Keratinocyte (primary cell): ENCODE data around the gene FZR1. TPM values are rescaled to one million over a fixed set of nuclear protein-coding genes. Genes with fewer than 3 reads are reported as not detected.

Source experiments
- DNase-seq: peaks from one replicate; pipeline ENCODE4 v3.0.0-alpha.2; 2011; ENCODE audit warnings: low read depth, missing footprints, low spot score
- FAIRE-seq: peaks from 2 replicates; lab custom pipeline; 2011; peaks lifted over from hg19 to GRCh38; lab: Jason Lieb, UNC
- H2AFZ ChIP-seq: 2 replicates; pipeline ENCODE4 v1.6.0; 2012; ENCODE audit warnings: low read length, control low read depth, inconsistent platforms; ENCODE audit not compliant: control insufficient read depth
- H3K27ac ChIP-seq: 2 replicates; pipeline ENCODE4 v1.5.1; 2011; ENCODE audit warnings: low read length; ENCODE audit not compliant: control insufficient read depth, insufficient read depth
- H3K27me3 ChIP-seq: 3 replicates; pipeline ENCODE4 v1.6.0; 2011; ENCODE audit warnings: low read length; ENCODE audit not compliant: control insufficient read depth, insufficient read depth; ENCODE audit errors: extremely low read depth
- H3K36me3 ChIP-seq, 2 experiments: 2 replicates in 1 of 2; 3 replicates in 1 of 2; pipeline ENCODE4 v1.5.1; 2011; ENCODE audit warnings: low read length in 2 of 2, mild to moderate bottlenecking in 1 of 2; ENCODE audit not compliant: control insufficient read depth in 2 of 2, insufficient read depth in 2 of 2; ENCODE audit errors: extremely low read depth in 1 of 2
- H3K4me1 ChIP-seq: 3 replicates; pipeline ENCODE4 v1.5.1; 2011; ENCODE audit warnings: low read length; ENCODE audit not compliant: control insufficient read depth, insufficient read depth; ENCODE audit errors: extremely low read depth
- H3K4me2 ChIP-seq: 3 replicates; pipeline ENCODE4 v1.6.0; 2011; ENCODE audit warnings: low read depth, low read length; ENCODE audit not compliant: control insufficient read depth, insufficient read depth; ENCODE audit errors: extremely low read depth
- H3K4me3 ChIP-seq, 3 experiments: fragments of 200-600 bp in 1 of 3; sonication (generic) in 1 of 3; 2 replicates in 2 of 3; 3 replicates in 1 of 3; pipeline ENCODE4 v1.5.1; 2011 to 2016; ENCODE audit warnings: low read length in 3 of 3, mild to moderate bottlenecking in 3 of 3, control low read depth in 2 of 3, inconsistent platforms in 1 of 3, low read depth in 1 of 3, mixed read lengths in 1 of 3, mixed run types in 1 of 3, moderate library complexity in 1 of 3; ENCODE audit not compliant: control insufficient read depth in 2 of 3, insufficient read depth in 2 of 3; ENCODE audit errors: extremely low read depth in 1 of 3
- H3K79me2 ChIP-seq: 2 replicates; pipeline ENCODE4 v1.6.0; 2012; ENCODE audit warnings: low read length; ENCODE audit not compliant: control insufficient read depth, insufficient read depth
- H3K9ac ChIP-seq: 3 replicates; pipeline ENCODE4 v1.6.0; 2011; ENCODE audit warnings: low read length; ENCODE audit not compliant: control insufficient read depth, insufficient read depth; ENCODE audit errors: extremely low read depth
- H3K9me1 ChIP-seq: 3 replicates; pipeline ENCODE4 v1.6.0; 2011; ENCODE audit warnings: low read length; ENCODE audit not compliant: control insufficient read depth, insufficient read depth; ENCODE audit errors: extremely low read depth
- H3K9me3 ChIP-seq: 2 replicates; pipeline ENCODE4 v1.5.1; 2012; ENCODE audit warnings: low read depth, low read length; ENCODE audit not compliant: control insufficient read depth
- H4K20me1 ChIP-seq: 3 replicates; pipeline ENCODE4 v1.6.0; 2011; ENCODE audit warnings: low read length; ENCODE audit not compliant: control insufficient read depth, insufficient read depth; ENCODE audit errors: extremely low read depth
- CTCF ChIP-seq, 3 experiments: IDR thresholded peaks in 1 of 3; conservative IDR thresholded peaks in 1 of 3; optimal IDR thresholded peaks in 1 of 3; 2 replicates in 2 of 3; 3 replicates in 1 of 3; pipeline versions ENCODE3 to v1.5.1; 2011; ENCODE audit warnings: low read length in 3 of 3, mild to moderate bottlenecking in 3 of 3, moderate library complexity in 2 of 3, control low read depth in 1 of 3, inconsistent platforms in 1 of 3; ENCODE audit not compliant: insufficient read depth in 2 of 3; ENCODE audit errors: extremely low read depth in 1 of 3
- EZH2 ChIP-seq: IDR thresholded peaks from one replicate; pipeline ENCODE4 v1.6.1; 2012; ENCODE audit warnings: inconsistent platforms, mild to moderate bottlenecking, low read length, moderate library complexity
- dilution Hi-C: fragments of 300-500 bp; cut with MboI; formaldehyde crosslinking; loops from one replicate; pipeline ENCODE4 v1.7.0; 2020; ENCODE audit warnings: low sequenced_read_pairs; ENCODE audit not compliant: extremely low pct_ligation_motif_present
- polyA plus RNA-seq, 5 experiments: library from polyadenylated mRNA; depleted of rRNA in 3 of 5; stranded (reverse) in 3 of 5; stranded (forward) in 1 of 5; unstranded in 1 of 5; fragments of >200 nt; gene quantifications; 1 replicate in 1 of 5; 2 replicates in 3 of 5; 3 replicates in 1 of 5; pipeline versions ENCODE4 v1.2.1 to v1.2.3, GENCODE V29; 2011 to 2012; ENCODE audit warnings: missing spikeins in 2 of 5, low read depth in 1 of 5, low replicate concordance in 1 of 5

FZR1 gene
- polyA plus RNA-seq, 1 donor (not counting 4 experiments of a cell fraction or from before 2014, with no cell fraction given): 23.3 TPM

- Histone ChIP-seq H3K9ac (no peak overlapping the region), H3K79me2 (no peaks in the 10 kb centered on the region), H3K4me1 (no peaks in the 10 kb centered on the region), H4K20me1 (peaks cover 3% of the 10 kb centered on the region), H3K9me1 (no peaks in the 10 kb centered on the region), H3K4me2 (no peak overlapping the region), H3K9me3 (peaks cover 2% of the 10 kb centered on the region), H3K27me3 (peaks cover 5% of the 10 kb centered on the region), H3K27ac (no peak overlapping the region), H3K36me3 (peaks cover 0 to 2% of the 10 kb centered on the region in 2 experiments), H3K4me3 (no peak overlapping the region), H2AFZ (no peak overlapping the region)
- TF ChIP-seq EZH2 (no peak), CTCF (optimal IDR thresholded peaks at IDR 0.05 in 1 of 3, IDR thresholded peaks at IDR 0.05 in 1 of 3, conservative IDR thresholded peaks at IDR 0.05 in 1 of 3; ENCODE audit: extremely low read depth in 1 of 3, insufficient read depth in 2 of 3, low read length in 3 of 3) (no peak)
- DNase-seq (no peak), FAIRE-seq (no peak)
- dilution Hi-C loops: no loop called here
Observed at GRCh38 chr19:3466635-3467034, 39.5 kb upstream of the FZR1 start.

- FAIRE-seq (no peak), DNase-seq (no peak)
- TF ChIP-seq CTCF (optimal IDR thresholded peaks at IDR 0.05 in 1 of 3, IDR thresholded peaks at IDR 0.05 in 1 of 3, conservative IDR thresholded peaks at IDR 0.05 in 1 of 3; ENCODE audit: extremely low read depth in 1 of 3, insufficient read depth in 2 of 3, low read length in 3 of 3) (no peak), EZH2 (no peak)
- H3K4me2 ChIP-seq: no peak overlapping the region
- H3K4me3 ChIP-seq: no peak overlapping the region
- no peaks in the 10 kb centered on the region for H3K79me2 ChIP-seq
- H3K9me3 ChIP-seq: peaks cover 2% of the 10 kb centered on the region
- no peak overlapping the region for H3K27ac ChIP-seq
- H3K27me3 ChIP-seq: peaks cover 5% of the 10 kb centered on the region
- no peaks in the 10 kb centered on the region for H3K4me1 ChIP-seq
- dilution Hi-C loops: no loop called here
- H2AFZ ChIP-seq: no peak overlapping the region
- no peaks in the 10 kb centered on the region for H3K36me3 ChIP-seq
- H3K9me1 ChIP-seq: no peaks in the 10 kb centered on the region
- H3K9ac ChIP-seq: no peak overlapping the region
- peaks cover 3% of the 10 kb centered on the region for H4K20me1 ChIP-seq
Observed at GRCh38 chr19:3467437-3468198, 38.5 kb upstream of the FZR1 start.
